Lower lobe of right lung (tissue), 2 donors: ENCODE measurements around the gene B3GNT5. TPM values are rescaled to one million over a fixed set of nuclear protein-coding genes. Genes with fewer than 3 reads are reported as not detected.
A peak's percentile ranks its signal among the peaks of the same experiment; 100 is the strongest.

Source experiments
- ATAC-seq, 2 donors: fragments of 200-7000 bp; cut with Tn5 transposase; one replicate each; pipeline ENCODE4 v1.9.1; 2020 to 2022; ENCODE audit warnings: mild to moderate bottlenecking in 2 of 2, moderate library complexity in 2 of 2
- DNase-seq: peaks from one replicate; pipeline ENCODE4 v3.0.0-alpha.2; 2020
- H3K27ac ChIP-seq: fragments of 200-600 bp; one replicate; pipeline ENCODE4 v1.8.0; 2022
- H3K27me3 ChIP-seq: fragments of 200-600 bp; one replicate; pipeline ENCODE4 v1.8.0; 2022; ENCODE audit warnings: low read depth
- H3K36me3 ChIP-seq: fragments of 200-600 bp; one replicate; pipeline ENCODE4 v1.8.0; 2022; ENCODE audit warnings: mild to moderate bottlenecking
- H3K4me1 ChIP-seq: fragments of 200-600 bp; one replicate; pipeline ENCODE4 v1.8.0; 2022
- H3K4me3 ChIP-seq: fragments of 200-600 bp; one replicate; pipeline ENCODE4 v1.8.0; 2022; ENCODE audit warnings: mild to moderate bottlenecking
- H3K9me3 ChIP-seq: fragments of 200-600 bp; one replicate; pipeline ENCODE4 v1.8.0; 2022
- CTCF ChIP-seq: fragments of 200-600 bp; IDR thresholded peaks from one replicate; pipeline ENCODE4 v1.8.0; 2022; ENCODE audit warnings: antibody characterized with exemption, mild to moderate bottlenecking
- intact Hi-C: fragments of 100-400 bp; cut with DNase I; formaldehyde crosslinking; loops from one replicate; pipeline ENCODE4 v1.11.0; 2022
- total RNA-seq: library from RNA; stranded (reverse); fragmentation: NEBNext Ultra II Directional; extraction: Animal tissue kit (Norgen Biotek cat#: 25700); gene quantifications from one replicate; pipeline ENCODE4 v1.2.1, GENCODE V29; 2021
- donor health status: DM: no; HTN: yes; CAD: no; lungs with severe emphysema.

Gene B3GNT5
- total RNA-seq, 1 donor from 2014 or later = 30.8 TPM

- H3K27me3 ChIP-seq = no peaks in the 10 kb centered on the region
- H3K4me1 ChIP-seq = peaks cover 22% of the 10 kb centered on the region
- intact Hi-C loops = no loop called here
- no peaks in the 10 kb centered on the region for H3K36me3 ChIP-seq
- H3K27ac ChIP-seq = no peak overlapping the region
- H3K9me3 ChIP-seq = no peaks in the 10 kb centered on the region
- DNase-seq (no peak), ATAC-seq (no peak)
- TF ChIP-seq CTCF = no peak
- no peak overlapping the region for H3K4me3 ChIP-seq
These were observed 48.0 kb downstream of the B3GNT5 start for GRCh38 chr3:183300996-183301562.

- no peak overlapping the region for H3K27ac ChIP-seq
- no peaks in the 10 kb centered on the region for H3K27me3 ChIP-seq
- intact Hi-C loops = no loop called here
- H3K4me1 ChIP-seq = peaks cover 21% of the 10 kb centered on the region
- no peak for TF ChIP-seq CTCF
- ATAC-seq (no peak), DNase-seq (no peak)
- H3K4me3 ChIP-seq = no peak overlapping the region
- no peaks in the 10 kb centered on the region for H3K9me3 ChIP-seq
- H3K36me3 ChIP-seq = no peaks in the 10 kb centered on the region
These were observed 49.0 kb downstream of the B3GNT5 start for GRCh38 chr3:183301937-183302580.

- no peak for DNase-seq
These were observed 50.6 kb downstream of the B3GNT5 start for GRCh38 chr3:183303690-183304089.

GRCh38 chr3:183306798-183307671 is 54.0 kb downstream of the B3GNT5 start:
- Histone ChIP-seq H3K27me3 (no peaks in the 10 kb centered on the region), H3K9me3 (no peaks in the 10 kb centered on the region), H3K36me3 (no peaks in the 10 kb centered on the region), H3K4me3 (no peak overlapping the region), H3K4me1 (peaks cover 9% of the 10 kb centered on the region), H3K27ac (peak overlapping the region; percentile 44)
- intact Hi-C loops = no loop called here
- TF ChIP-seq CTCF = no peak
- ATAC-seq (peak; percentile 97), DNase-seq (peak; percentile 91)

More at GRCh38 chr3:183303690-183304089, 50.6 kb downstream of the B3GNT5 start:
- Histone ChIP-seq H3K27ac (no peak overlapping the region), H3K4me1 (peaks cover 15% of the 10 kb centered on the region), H3K9me3 (no peaks in the 10 kb centered on the region), H3K36me3 (no peaks in the 10 kb centered on the region), H3K4me3 (no peak overlapping the region), H3K27me3 (no peaks in the 10 kb centered on the region)
- no peak for ATAC-seq
- TF ChIP-seq CTCF = no peak
- intact Hi-C loops = no loop called here

- H3K4me1 ChIP-seq = peaks cover 9% of the 10 kb centered on the region
- no peaks in the 10 kb centered on the region for H3K36me3 ChIP-seq
- H3K27ac ChIP-seq = no peak overlapping the region
- TF ChIP-seq CTCF = no peak
- ATAC-seq (no peak), DNase-seq (no peak)
- H3K4me3 ChIP-seq = no peak overlapping the region
- no peaks in the 10 kb centered on the region for H3K9me3 ChIP-seq
- intact Hi-C loops = no loop called here
- H3K27me3 ChIP-seq = no peaks in the 10 kb centered on the region
These were observed 54.7 kb downstream of the B3GNT5 start for GRCh38 chr3:183307749-183308148.
